ENCODE data around the gene KCNJ16.

GRCh38 chr17:70091005-70091568 lies 16.1 kb downstream of the KCNJ16 start:
- TF ChIP-seq EZH2 (IDR thresholded peaks at IDR 0.05; ENCODE audit: insufficient read depth, poor library complexity, severe bottlenecking) (no peak), EZH2phosphoT487 (IDR thresholded peaks at IDR 0.05; ENCODE audit: insufficient read depth, low read depth) (no peak)
